Gastroesophageal sphincter (tissue), 4 donors: Measurements from ENCODE around the gene CDC23. TPM values are rescaled to one million over a fixed set of nuclear protein-coding genes. Genes with fewer than 3 reads are reported as not detected.

Experiments used
- ATAC-seq: fragments of 150-250 bp; one replicate; pipeline ENCODE4 v1.9.1; 2016; ENCODE audit warnings: mild to moderate bottlenecking, moderate library complexity
- H3K27ac ChIP-seq, 4 donors: fragments of 200-600 bp; sonication (generic) in 3 of 4; 1 replicate in 3 of 4; 2 replicates in 1 of 4; pipeline ENCODE4 v1.5.1; 2016 to 2019
- H3K27me3 ChIP-seq: fragments of 200-600 bp; sonication (generic); one replicate; pipeline ENCODE4 v1.5.1; 2019
- H3K36me3 ChIP-seq, 2 donors: fragments of 200-600 bp; sonication (generic); one replicate each; pipeline ENCODE4 v1.5.1; 2019; ENCODE audit warnings: control low read depth in 1 of 2
- H3K4me1 ChIP-seq, 3 donors: fragments of 200-600 bp; sonication (generic); 1 replicate in 2 of 3; 2 replicates in 1 of 3; pipeline ENCODE4 v1.5.1; 2016 to 2019; ENCODE audit warnings: control low read depth in 2 of 3
- H3K4me3 ChIP-seq, 2 donors: fragments of 200-600 bp; sonication (generic); one replicate each; pipeline ENCODE4 v1.5.1; 2019; ENCODE audit warnings: mild to moderate bottlenecking in 1 of 2, moderate library complexity in 1 of 2
- H3K9me3 ChIP-seq, 3 donors: fragments of 200-600 bp; sonication (generic); one replicate each; pipeline ENCODE4 v1.5.1; 2017 to 2019; ENCODE audit warnings: control low read depth in 2 of 3
- CTCF ChIP-seq, 4 experiments: fragments of 200-600 bp in 2 of 4; fragments of 450-650 bp in 2 of 4; sonication (generic) in 1 of 4; IDR thresholded peaks; one replicate each; pipeline ENCODE4 v1.5.1; 2017 to 2019; ENCODE audit warnings: antibody characterized with exemption in 4 of 4, mild to moderate bottlenecking in 2 of 4, moderate library complexity in 2 of 4
- EP300 ChIP-seq: sonication (generic); formaldehyde crosslinking; IDR thresholded peaks from one replicate; pipeline ENCODE4 v1.6.1; 2017; ENCODE audit warnings: antibody characterized with exemption, mild to moderate bottlenecking
- POLR2A ChIP-seq, 2 donors: fragments of 450-650 bp; IDR thresholded peaks; one replicate each; pipeline ENCODE4 v1.6.1; 2017; ENCODE audit warnings: antibody characterized with exemption in 2 of 2, mild to moderate bottlenecking in 2 of 2, moderate library complexity in 1 of 2
- POLR2AphosphoS5 ChIP-seq: sonication (generic); formaldehyde crosslinking; IDR thresholded peaks from one replicate; pipeline ENCODE4 v1.6.1; 2017; ENCODE audit warnings: antibody characterized with exemption
- WGBS, 2 donors: methylation state at CpG; one replicate each; pipeline ENCODE4 v1.1.5; 2018; ENCODE audit warnings: low coverage in 1 of 2; 5-methylcytosine and 5-hydroxymethylcytosine counted together
- total RNA-seq, 4 donors: library from RNA; depleted of rRNA; stranded (reverse); fragments of >200 nt; gene quantifications; one replicate each; pipeline ENCODE4 v1.1.0, GENCODE V29; 2016

CDC23 gene
- total RNA-seq, 4 donors from 2014 or later = 19.3 to 22.3 (median 19.8) TPM

GRCh38 chr5:138233280-138233679 lies 20.2 kb upstream of the CDC23 start:
- peaks cover 0 to 7% (median 0%) of the 10 kb centered on the region in 3 donors for H3K4me1 ChIP-seq
- H3K27me3 ChIP-seq = peaks cover 9% of the 10 kb centered on the region
- ATAC-seq = no peak
- 64 to 87% methylated on average over 2 of the region's 2 CpGs for WGBS, 2 donors
- H3K27ac ChIP-seq = no peak overlapping the region
- TF ChIP-seq EP300 = no peak
- TF ChIP-seq POLR2AphosphoS5 = no peak
- TF ChIP-seq CTCF (IDR thresholded peaks at IDR 0.05) = no peak
- no peak for TF ChIP-seq POLR2A (IDR thresholded peaks at IDR 0.05)
- H3K9me3 ChIP-seq = no peaks in the 10 kb centered on the region
- H3K36me3 ChIP-seq = no peaks in the 10 kb centered on the region
- H3K4me3 ChIP-seq = no peak overlapping the region

DNA sequence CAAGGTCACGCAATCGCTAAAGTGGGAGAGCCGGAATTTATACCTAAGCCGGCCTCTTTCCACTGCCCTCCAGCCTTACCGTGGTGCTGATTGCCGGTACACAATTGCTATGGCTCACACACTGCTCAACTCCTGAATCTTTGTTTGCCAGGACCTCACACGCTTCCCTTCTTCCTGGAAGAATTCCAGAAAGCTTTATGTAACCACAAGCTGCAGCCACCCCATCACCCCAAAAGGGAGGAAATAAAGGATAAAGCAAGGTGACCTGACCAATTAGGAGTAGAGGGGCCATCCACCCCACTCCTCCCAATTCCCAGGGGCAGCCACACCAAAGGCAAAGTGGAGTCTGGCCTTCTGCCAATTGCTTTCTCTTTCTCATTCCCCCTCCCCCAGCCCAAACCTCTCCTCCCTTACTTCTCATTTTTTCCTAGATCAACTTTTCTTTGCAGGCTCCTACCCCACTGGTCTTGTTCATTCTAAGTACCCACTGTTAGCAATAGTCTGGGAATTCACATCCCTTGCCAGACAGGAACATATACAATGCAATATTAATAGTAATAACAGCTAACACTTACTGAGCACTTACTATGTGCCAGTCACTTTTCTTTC lies 18.0 kb upstream of the CDC23 start:
- Histone ChIP-seq H3K27me3 (peaks cover 4% of the 10 kb centered on the region), H3K9me3 (peaks cover 0 to 9% (median 0%) of the 10 kb centered on the region in 3 donors), H3K4me1 (peaks cover 0 to 7% (median 0%) of the 10 kb centered on the region in 3 donors), H3K4me3 (no peak overlapping the region), H3K36me3 (no peaks in the 10 kb centered on the region), H3K27ac (no peak overlapping the region)
- no peak for ATAC-seq
- TF ChIP-seq EP300 (no peak), POLR2A (IDR thresholded peaks at IDR 0.05) (no peak), CTCF (IDR thresholded peaks at IDR 0.05) (no peak), POLR2AphosphoS5 (no peak)
- WGBS, 2 donors = 47 to 49% methylated on average over 7 of the region's 7 CpGs

DNA sequence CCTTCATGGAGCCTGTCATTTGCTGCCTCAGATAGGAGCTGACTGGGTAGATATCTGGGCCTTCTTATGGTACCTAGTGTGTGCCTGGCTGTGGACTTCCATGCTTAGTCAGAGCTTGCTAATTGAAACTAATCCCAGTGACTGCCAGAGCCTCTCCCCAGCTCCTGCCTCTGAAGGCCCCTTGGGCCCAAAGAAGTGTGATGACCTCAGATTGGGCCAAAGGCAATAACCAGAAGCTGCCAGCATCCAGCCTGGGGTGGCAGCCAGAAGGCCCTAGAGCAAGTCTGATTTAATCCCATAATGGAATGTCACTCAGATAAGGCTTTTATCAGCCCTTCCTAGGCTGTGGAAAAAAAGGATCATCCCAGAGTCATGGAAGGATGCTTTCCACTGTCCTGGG lies 17.1 kb upstream of the CDC23 start:
- H3K27ac ChIP-seq = no peak overlapping the region
- no peak overlapping the region for H3K4me3 ChIP-seq
- ATAC-seq = no peak
- H3K27me3 ChIP-seq = peaks cover 4% of the 10 kb centered on the region
- H3K4me1 ChIP-seq = peaks cover 0 to 7% (median 0%) of the 10 kb centered on the region in 3 donors
- TF ChIP-seq CTCF (IDR thresholded peaks at IDR 0.05) (no peak), POLR2A (IDR thresholded peaks at IDR 0.05) (no peak), POLR2AphosphoS5 (no peak), EP300 (no peak)
- peaks cover 0 to 13% (median 0%) of the 10 kb centered on the region in 3 donors for H3K9me3 ChIP-seq
- no peaks in the 10 kb centered on the region for H3K36me3 ChIP-seq

- no peak for ATAC-seq
- TF ChIP-seq POLR2AphosphoS5 (no peak), POLR2A (IDR thresholded peaks at IDR 0.05) (no peak), EP300 (no peak), CTCF (IDR thresholded peaks at IDR 0.05) (no peak)
- Histone ChIP-seq H3K36me3 (no peaks in the 10 kb centered on the region), H3K4me3 (no peak overlapping the region), H3K9me3 (peaks cover 0 to 13% (median 0%) of the 10 kb centered on the region in 3 donors), H3K27ac (no peak overlapping the region), H3K27me3 (peaks cover 4% of the 10 kb centered on the region), H3K4me1 (peaks cover 0 to 7% (median 0%) of the 10 kb centered on the region in 3 donors)
- WGBS, 2 donors = 75% methylated on average over 2 of the region's 6 CpGs; no CpG with 5 or more reads in 1 of the 2 donors
These were observed 16.3 kb upstream of the CDC23 start for GRCh38 chr5:138229387-138229786.

- Histone ChIP-seq H3K36me3 (no peaks in the 10 kb centered on the region), H3K27me3 (no peaks in the 10 kb centered on the region), H3K9me3 (peaks cover 0 to 13% (median 0%) of the 10 kb centered on the region in 3 donors), H3K4me1 (peaks cover 0 to 7% (median 0%) of the 10 kb centered on the region in 3 donors), H3K27ac (no peak overlapping the region), H3K4me3 (no peak overlapping the region)
- ATAC-seq = no peak
- no peak for TF ChIP-seq POLR2AphosphoS5
- TF ChIP-seq CTCF (IDR thresholded peaks at IDR 0.05) = no peak
- TF ChIP-seq EP300 = no peak
- TF ChIP-seq POLR2A (IDR thresholded peaks at IDR 0.05) = no peak
These were observed 13.8 kb upstream of the CDC23 start for GRCh38 chr5:138226910-138227309.
